Thoracic aorta (tissue), 2 donors: ENCODE results near the gene PGAM1. TPM values are rescaled to one million over a fixed set of nuclear protein-coding genes. Genes with fewer than 3 reads are reported as not detected.
"Not testable (repeated sequence)": the region's sequence is repeated elsewhere in the genome, so short reads cannot be mapped to it uniquely, and the experiment has no call there.

Experiments
- ATAC-seq: fragments of 150-250 bp; one replicate; pipeline ENCODE4 v1.8.0; 2017; ENCODE audit warnings: low read depth; ENCODE audit not compliant: insufficient number of reproducible peaks, low FRiP score
- DNase-seq: peaks from one replicate; pipeline ENCODE4 v3.0.0-alpha.2; 2020; ENCODE audit warnings: low spot score
- H3K27ac ChIP-seq, 2 donors: fragments of 200-600 bp; sonication (generic); 1 replicate in 1 of 2; 2 replicates in 1 of 2; pipeline ENCODE4 v1.5.1; 2016; ENCODE audit warnings: mild to moderate bottlenecking in 2 of 2, moderate library complexity in 2 of 2
- H3K27me3 ChIP-seq: fragments of 200-600 bp; sonication (generic); replicated peaks from 2 replicates; pipeline ENCODE4 v1.6.0; 2016; ENCODE audit warnings: mild to moderate bottlenecking; ENCODE audit not compliant: insufficient read depth
- H3K36me3 ChIP-seq: fragments of 200-600 bp; sonication (generic); one replicate; pipeline ENCODE4 v1.5.1; 2016
- H3K4me1 ChIP-seq, 2 donors: fragments of 200-600 bp; sonication (generic); 1 replicate in 1 of 2; 2 replicates in 1 of 2; pipeline versions ENCODE4 v1.5.1 to v1.6.0; 2016; ENCODE audit warnings: low read depth in 2 of 2, mild to moderate bottlenecking in 1 of 2; ENCODE audit not compliant: control insufficient read depth in 1 of 2
- H3K4me3 ChIP-seq: fragments of 200-600 bp; sonication (generic); 2 replicates; pipeline ENCODE4 v1.5.1; 2016; ENCODE audit warnings: mild to moderate bottlenecking
- H3K9me3 ChIP-seq: fragments of 200-600 bp; sonication (generic); 2 replicates; pipeline ENCODE4 v1.5.1; 2016
- CTCF ChIP-seq: fragments of 200-600 bp; sonication (generic); IDR thresholded peaks from one replicate; pipeline ENCODE4 v1.5.1; 2019; ENCODE audit warnings: antibody characterized with exemption
- total RNA-seq, 2 donors: library from RNA; depleted of rRNA; stranded (reverse); fragments of >200 nt; gene quantifications; one replicate each; pipeline versions ENCODE4 v1.1.0 to v1.2.3, GENCODE V29; 2016

Gene PGAM1
- total RNA-seq, 2 donors from 2014 or later, result 199 to 231 TPM

- no peak for ATAC-seq
- Histone ChIP-seq H3K9me3 (no peaks in the 10 kb centered on the region), H3K27me3 (no peaks in the 10 kb centered on the region), H3K27ac (no peak overlapping the region), H3K36me3 (peaks cover 93% of the 10 kb centered on the region), H3K4me1 (no peaks in the 10 kb centered on the region), H3K4me3 (no peak overlapping the region)
- no peak for DNase-seq
- no peak for TF ChIP-seq CTCF
These were observed 38.2 kb downstream of the PGAM1 start for GRCh38 chr10:97464226-97464625.

- no peak overlapping the region for H3K27ac ChIP-seq
- TF ChIP-seq CTCF, result no peak
- H3K27me3 ChIP-seq, result no peaks in the 10 kb centered on the region
- no peak for ATAC-seq
- no peaks in the 10 kb centered on the region for H3K9me3 ChIP-seq
- no peaks in the 10 kb centered on the region for H3K4me1 ChIP-seq
- no peak overlapping the region for H3K4me3 ChIP-seq
- peaks cover 90% of the 10 kb centered on the region for H3K36me3 ChIP-seq
- no peak for DNase-seq
These were observed 40.0 kb downstream of the PGAM1 start for GRCh38 chr10:97465982-97466381.

GRCh38 chr10:97466755-97467154 lies 40.8 kb downstream of the PGAM1 start:
- no peak overlapping the region for H3K4me3 ChIP-seq
- no peaks in the 10 kb centered on the region for H3K9me3 ChIP-seq
- peaks cover 82% of the 10 kb centered on the region for H3K36me3 ChIP-seq
- TF ChIP-seq CTCF, result no peak
- ATAC-seq (no peak), DNase-seq (no peak)
- H3K27ac ChIP-seq, result no peak overlapping the region
- no peaks in the 10 kb centered on the region for H3K27me3 ChIP-seq
- H3K4me1 ChIP-seq, result no peaks in the 10 kb centered on the region

- no peaks in the 10 kb centered on the region for H3K27me3 ChIP-seq
- no peaks in the 10 kb centered on the region for H3K9me3 ChIP-seq
- H3K36me3 ChIP-seq, result peaks cover 71% of the 10 kb centered on the region
- no peak overlapping the region for H3K4me3 ChIP-seq
- no peak for ATAC-seq
- no peak for DNase-seq
- no peak for TF ChIP-seq CTCF
- no peaks in the 10 kb centered on the region for H3K4me1 ChIP-seq
- H3K27ac ChIP-seq, result no peak overlapping the region
These were observed 42.2 kb downstream of the PGAM1 start for GRCh38 chr10:97468162-97468561.

GRCh38 chr10:97468781-97469180 lies 42.8 kb downstream of the PGAM1 start:
- H3K27ac ChIP-seq, ATAC-seq, H3K4me1 ChIP-seq, DNase-seq, H3K4me3 ChIP-seq, H3K9me3 ChIP-seq, H3K27me3 ChIP-seq: not testable (repeated sequence)
- H3K36me3 ChIP-seq, result peaks cover 70% of the 10 kb centered on the region

GRCh38 chr10:97474918-97475317 lies 48.9 kb downstream of the PGAM1 start:
- TF ChIP-seq CTCF, result no peak
- peaks cover 53% of the 10 kb centered on the region for H3K36me3 ChIP-seq
- ATAC-seq, result no peak

More at GRCh38 chr10:97474918-97475317, 48.9 kb downstream of the PGAM1 start:
- H3K27ac ChIP-seq, result no peak overlapping the region
- H3K4me3 ChIP-seq, result no peak overlapping the region
- H3K9me3 ChIP-seq, result no peaks in the 10 kb centered on the region
- H3K27me3 ChIP-seq, result no peaks in the 10 kb centered on the region
- no peak for DNase-seq
- H3K4me1 ChIP-seq, result no peaks in the 10 kb centered on the region
